NCI-H128 (cell line): ENCODE data around the gene SPATA24.
"Not testable (repeated sequence)": the region's sequence is repeated elsewhere in the genome, so short reads cannot be mapped to it uniquely, and the experiment has no call there.

ENCODE experiments used
- DNase-seq: peaks from one replicate; lab custom pipeline; 2025; ENCODE audit not compliant: unreplicated experiment; lab: John Stamatoyannopoulos, UW

Gene SPATA24

GRCh38 chr5:139395844-139396640 is 7.8 kb downstream of the SPATA24 start:
- no peak for DNase-seq

GRCh38 chr5:139394654-139395566 is 9.0 kb downstream of the SPATA24 start, which contains the start of gene PROB1:
Gene PROB1, minus strand, starts transcription at chr5:139395104. Its CDS starts 23 bp downstream, at chr5:139395081.
- DNase-seq, result no peak

GRCh38 chr5:139394123-139394653 is 9.7 kb downstream of the SPATA24 start:
- no peak for DNase-seq

GRCh38 chr5:139393497-139394122 is 10.3 kb downstream of the SPATA24 start:
- no peak for DNase-seq

GRCh38 chr5:139392678-139393496 is 11.0 kb downstream of the SPATA24 start:
- no peak for DNase-seq

GRCh38 chr5:139392324-139392677 is 11.6 kb downstream of the SPATA24 start:
- DNase-seq, result no peak

- no peak for DNase-seq
Observed at GRCh38 chr5:139391570-139392323, 12.1 kb downstream of the SPATA24 start.

GRCh38 chr5:139390639-139391569 is 13.0 kb downstream of the SPATA24 start:
- no peak for DNase-seq

GRCh38 chr5:139389701-139390638 is 13.9 kb downstream of the SPATA24 start, which contains the start of gene MZB1:
Gene MZB1, minus strand, starts transcription at chr5:139389913. Its CDS starts 57 bp downstream, at chr5:139389856.
- DNase-seq, result no peak

GRCh38 chr5:139388198-139388821 is 15.6 kb downstream of the SPATA24 start:
- DNase-seq, result no peak

- DNase-seq, result no peak
Observed at GRCh38 chr5:139387611-139388197, 16.2 kb downstream of the SPATA24 start.

GRCh38 chr5:139386956-139387355 is 16.9 kb downstream of the SPATA24 start:
- DNase-seq, result not testable (repeated sequence)

GRCh38 chr5:139386050-139386438 is 17.8 kb downstream of the SPATA24 start:
- DNase-seq, result no peak

- DNase-seq, result no peak
Observed at GRCh38 chr5:139385061-139386049, 18.5 kb downstream of the SPATA24 start.

- DNase-seq, result no peak
Observed at GRCh38 chr5:139384591-139385051, 19.3 kb downstream of the SPATA24 start.
